HepG2 (cell line): Measurements from ENCODE around the gene C1orf115. TPM values are rescaled to one million over a fixed set of nuclear protein-coding genes. Genes with fewer than 3 reads are reported as not detected.

Experiments
- BCLAF1 ChIP-seq: fragments of 450-650 bp; IDR thresholded peaks from 2 replicates; pipeline ENCODE4 v1.6.1; 2017; ENCODE audit warnings: mild to moderate bottlenecking
- CEBPZ ChIP-seq: IDR thresholded peaks from 2 replicates; pipeline ENCODE4 v1.6.1; 2012; ENCODE audit warnings: low read length, improper control_type of control experiment
- E2F1 ChIP-seq: sonication (generic); formaldehyde crosslinking; IDR thresholded peaks from 2 replicates; pipeline ENCODE4 v1.5.0; 2020; ENCODE audit warnings: missing genetic modification reagents
- ELF1 ChIP-seq: sonication (generic); formaldehyde crosslinking; IDR thresholded peaks from 2 replicates; pipeline ENCODE4 v1.4.0; 2020; ENCODE audit warnings: missing genetic modification reagents
- FOXJ3 ChIP-seq: sonication (generic); formaldehyde crosslinking; IDR thresholded peaks from 2 replicates; pipeline ENCODE4 v1.4.0; 2020; ENCODE audit warnings: missing genetic modification reagents, mild to moderate bottlenecking, borderline replicate concordance
- HNF4G ChIP-seq, 2 experiments: sonication (generic) in 1 of 2; formaldehyde crosslinking in 1 of 2; IDR thresholded peaks; 2 replicates each; pipeline versions ENCODE4 v1.4.0 to v1.6.1; 2011 to 2020; ENCODE audit warnings: borderline replicate concordance in 2 of 2, low read depth in 2 of 2, mild to moderate bottlenecking in 2 of 2, low read length in 1 of 2, missing genetic modification reagents in 1 of 2, moderate library complexity in 1 of 2
- HNRNPL ChIP-seq: fragments of 200-400 bp; formaldehyde crosslinking; IDR thresholded peaks from 2 replicates; pipeline ENCODE4 v1.6.1; 2017; ENCODE audit warnings: mild to moderate bottlenecking, low read depth, low read length
- JUN ChIP-seq: sonication (generic); formaldehyde crosslinking; IDR thresholded peaks from 2 replicates; pipeline ENCODE4 v1.4.0; 2020; ENCODE audit warnings: mild to moderate bottlenecking, missing genetic modification reagents
- MTA1 ChIP-seq: sonication (generic); formaldehyde crosslinking; IDR thresholded peaks from 2 replicates; pipeline ENCODE4 v1.4.0; 2020; ENCODE audit warnings: missing genetic modification reagents, mild to moderate bottlenecking, borderline replicate concordance
- MXD1 ChIP-seq: sonication (generic); formaldehyde crosslinking; IDR thresholded peaks from 2 replicates; pipeline ENCODE4 v1.4.0; 2020; ENCODE audit warnings: mild to moderate bottlenecking, missing genetic modification reagents
- STAT5B ChIP-seq: sonication (generic); formaldehyde crosslinking; IDR thresholded peaks from 2 replicates; pipeline ENCODE4 v1.4.0; 2020; ENCODE audit warnings: missing genetic modification reagents
- TARDBP ChIP-seq: sonication (generic); formaldehyde crosslinking; IDR thresholded peaks from 2 replicates; pipeline ENCODE4 v1.8.0; 2022; ENCODE audit warnings: mild to moderate bottlenecking, missing genetic modification reagents
- XRCC5 ChIP-seq: fragments of 200-400 bp; formaldehyde crosslinking; optimal IDR thresholded peaks from 2 replicates; pipeline ENCODE3; 2017; ENCODE audit warnings: mild to moderate bottlenecking, low read length
- ZC3H13 ChIP-seq: sonication (generic); formaldehyde crosslinking; IDR thresholded peaks from 2 replicates; pipeline ENCODE4 v1.8.1; 2023; ENCODE audit warnings: mild to moderate bottlenecking, missing genetic modification reagents, moderate library complexity
- ZNF235 ChIP-seq: sonication (generic); formaldehyde crosslinking; IDR thresholded peaks from 2 replicates; pipeline ENCODE4 v1.8.1; 2023; ENCODE audit warnings: mild to moderate bottlenecking, missing genetic modification reagents, borderline replicate concordance
- ZNF264 ChIP-seq: sonication (generic); formaldehyde crosslinking; IDR thresholded peaks from 2 replicates; pipeline ENCODE4 v1.4.0; 2020; ENCODE audit warnings: missing genetic modification reagents
- ZNF33A ChIP-seq: sonication (generic); formaldehyde crosslinking; IDR thresholded peaks from 2 replicates; pipeline ENCODE4 v1.5.1; 2020; ENCODE audit warnings: missing genetic modification reagents, mild to moderate bottlenecking, moderate library complexity, borderline replicate concordance
- ZNF414 ChIP-seq: sonication (generic); formaldehyde crosslinking; IDR thresholded peaks from 2 replicates; pipeline ENCODE4 v1.5.0; 2020; ENCODE audit warnings: missing genetic modification reagents
- ZNF569 ChIP-seq: sonication (generic); formaldehyde crosslinking; IDR thresholded peaks from 2 replicates; pipeline ENCODE4 v1.5.0; 2020; ENCODE audit warnings: mild to moderate bottlenecking, missing genetic modification reagents, moderate library complexity, borderline replicate concordance
- polyA plus RNA-seq, 8 experiments: library from polyadenylated mRNA; depleted of rRNA in 3 of 8; stranded (reverse) in 7 of 8; unstranded in 1 of 8; fragments of >200 nt; fragmentation: Illumina TruSeq in 4 of 8; extraction: Trizol in 4 of 8; gene quantifications; 2 replicates each; pipeline versions ENCODE4 v1.2.1 to v1.2.3, GENCODE V29; 2011 to 2016; ENCODE audit warnings: low read depth in 4 of 8, missing spikeins in 1 of 8, mixed read lengths in 1 of 8; ENCODE audit not compliant: insufficient read depth in 1 of 8
- total RNA-seq, 5 experiments: library from RNA; depleted of rRNA; stranded (reverse); fragments of >200 nt; fragmentation: Illumina TruSeq; extraction: Trizol; gene quantifications; 2 replicates each; pipeline ENCODE4 v1.2.3, GENCODE V29; 2016; ENCODE audit warnings: low read depth in 1 of 5

The C1orf115 gene
- total and polyA plus RNA-seq, 2 of the 13 experiments (the other 11 are each of a cell fraction or from before 2014, with no cell fraction given) = 25.2 to 85.9 TPM

- TF ChIP-seq HNF4G (IDR thresholded peaks at IDR 0.05; ENCODE audit: borderline replicate concordance, low read depth, low read length) (peak; percentile 41; the same call in 1 of the 2 replicates), HNF4G (CRISPR knock-in tag; IDR thresholded peaks at IDR 0.05; ENCODE audit: borderline replicate concordance, low read depth) (no peak; the same call in 1 of the 2 replicates), CEBPZ (no peak), ZNF264 (CRISPR knock-in tag) (peak; percentile 79), ZNF33A (CRISPR knock-in tag) (no peak), ZNF414 (CRISPR knock-in tag) (no peak), XRCC5 (peak; percentile 12), ZNF235 (no peak), STAT5B (0 out of 2 replicates have a peak, but pooled peaks have one; percentile 18), FOXJ3 (CRISPR knock-in tag) (no peak), MXD1 (CRISPR knock-in tag) (peak; percentile 68; the same call in 1 of the 2 replicates), MTA1 (peak; percentile 61; the same call in 1 of the 2 replicates), JUN (0 out of 2 replicates have a peak, but pooled peaks have one; percentile 11), ELF1 (CRISPR knock-in tag) (peak; percentile 32; the same call in 1 of the 2 replicates), ZC3H13 (peak; percentile 56; the same call in 1 of the 2 replicates), E2F1 (CRISPR knock-in tag) (peak; percentile 63; the same call in 1 of the 2 replicates), ZNF569 (no peak), BCLAF1 (no peak), TARDBP (CRISPR knock-in tag) (peak; percentile 63), HNRNPL (peak; percentile 63; the same call in 1 of the 2 replicates)
Measured at GRCh38 chr1:220748089-220748934, 58.1 kb downstream of the C1orf115 start, which contains the start of gene MTARC2 (continued).
